ENCODE data around the gene CPED1.
"Not testable (repeated sequence)": the region's sequence is repeated elsewhere in the genome, so short reads cannot be mapped to it uniquely, and the experiment has no call there.

- not testable (repeated sequence) for TF ChIP-seq CTCF (conservative IDR thresholded peaks at IDR 0.05 in 1 of 2, IDR thresholded peaks at IDR 0.05 in 1 of 2; ENCODE audit: low read depth in 1 of 2, low read length in 2 of 2); EZH2 (IDR thresholded peaks at IDR 0.05; ENCODE audit: low read length, missing control alignments)
These were observed 195.4 kb downstream of the CPED1 start for GRCh38 chr7:121183883-121184282.

All from fibroblast of lung (primary cell).